K562 (cell line): ENCODE measurements around the gene LRP4. TPM values are rescaled to one million over a fixed set of nuclear protein-coding genes. Genes with fewer than 3 reads are reported as not detected.

Experiments
- ATAC-seq: fragments of 200-7000 bp; cut with Tn5 transposase; 3 replicates; pipeline ENCODE4 v1.9.1; 2020; ENCODE audit warnings: moderate library complexity
- BruUV-seq: library from RNA; stranded (reverse); fragments of 400-500 nt; replicated peaks from 2 replicates; lab custom pipeline; 2021; lab: Mats Ljungman, UMichigan
- CTCF ChIA-PET: fragments of 300-600 bp; formaldehyde crosslinking; extraction: SDS; loops from one replicate; lab custom pipeline; 2021; ENCODE audit warnings: low intra/inter-chr PET ratio; lab: Yijun Ruan, JAX
- POLR2A ChIA-PET: fragments of 300-600, 350-650 bp; sonication (Branson Sonifier 250); formaldehyde crosslinking; extraction: SDS; loops from one replicate; lab custom pipeline; 2021; ENCODE audit warnings: antibody characterized with exemption, inconsistent platforms; lab: Yijun Ruan, JAX
- DNase-seq, 4 experiments: peaks; one replicate each; pipeline versions ENCODE4 v3.0.0 to v3.0.0-alpha.2; 2011 to 2018; ENCODE audit warnings: low spot score in 3 of 4, mixed read lengths in 3 of 4; ENCODE audit errors: extremely low read depth in 1 of 4
- FAIRE-seq: peaks from 2 replicates; lab custom pipeline; 2011; peaks lifted over from hg19 to GRCh38; lab: Jason Lieb, UNC
- H2AFZ ChIP-seq: 2 replicates; pipeline ENCODE4 v1.6.0; 2011; ENCODE audit warnings: low read depth, low read length, control low read depth, inconsistent platforms
- H3K27ac ChIP-seq: fragments of 200-600 bp; 3 replicates; pipeline ENCODE4 v1.8.0; 2011; ENCODE audit warnings: low read depth, mild to moderate bottlenecking, control low read depth, inconsistent platforms, low read length, moderate library complexity, mixed read lengths; ENCODE audit errors: extremely low read depth
- H3K27me3 ChIP-seq, 2 experiments: fragments of 300-600 bp in 1 of 2; 2 replicates in 1 of 2; 3 replicates in 1 of 2; pipeline versions ENCODE4 v1.6.0 to v1.8.0; 2011; ENCODE audit warnings: inconsistent platforms in 2 of 2, low read length in 2 of 2, mild to moderate bottlenecking in 1 of 2, mixed read lengths in 1 of 2, moderate library complexity in 1 of 2; ENCODE audit not compliant: control insufficient read depth in 2 of 2, insufficient read depth in 2 of 2
- H3K36me3 ChIP-seq: fragments of 300-600 bp; 3 replicates; pipeline ENCODE4 v1.8.0; 2011; ENCODE audit warnings: mild to moderate bottlenecking, low read length, inconsistent platforms; ENCODE audit not compliant: control insufficient read depth, insufficient read depth
- H3K4me1 ChIP-seq, 2 experiments: fragments of 200-600 bp in 1 of 2; replicated peaks in 1 of 2; 2 replicates in 1 of 2; 3 replicates in 1 of 2; pipeline versions ENCODE4 v1.5.1 to v1.8.0; 2011; ENCODE audit warnings: inconsistent platforms in 2 of 2, low read length in 2 of 2, mild to moderate bottlenecking in 1 of 2, mixed read lengths in 1 of 2, moderate library complexity in 1 of 2; ENCODE audit not compliant: control insufficient read depth in 2 of 2, insufficient read depth in 2 of 2
- H3K4me2 ChIP-seq: 2 replicates; pipeline ENCODE4 v1.6.1; 2011; ENCODE audit warnings: low read length, control low read depth, inconsistent platforms, mixed read lengths; ENCODE audit not compliant: insufficient read depth
- H3K4me3 ChIP-seq: fragments of 200-600 bp; sonication (generic), shearing (Covaris generic); 2 replicates; pipeline ENCODE4 v1.5.1; 2016; ENCODE audit warnings: control low read depth, inconsistent platforms
- H3K79me2 ChIP-seq: fragments of 200-600 bp; 3 replicates; pipeline ENCODE4 v1.8.0; 2011; ENCODE audit warnings: low read length, inconsistent platforms; ENCODE audit not compliant: control insufficient read depth, insufficient read depth
- H3K9ac ChIP-seq, 2 experiments: 2 replicates each; pipeline versions ENCODE4 v1.6.0 to v1.6.1; 2011; ENCODE audit warnings: low read depth in 2 of 2, low read length in 2 of 2, control low read depth in 1 of 2, inconsistent platforms in 1 of 2, mild to moderate bottlenecking in 1 of 2, mixed read lengths in 1 of 2; ENCODE audit not compliant: insufficient read depth in 1 of 2
- H3K9me1 ChIP-seq: one replicate; pipeline ENCODE4 v1.6.0; 2011; ENCODE audit warnings: inconsistent platforms, mild to moderate bottlenecking, low read length, moderate library complexity; ENCODE audit not compliant: control insufficient read depth, insufficient read depth
- H3K9me3 ChIP-seq: replicated peaks from 2 replicates; pipeline ENCODE4 v1.5.1; 2011; ENCODE audit warnings: low read depth, low read length, inconsistent platforms; ENCODE audit not compliant: control insufficient read depth, insufficient read depth
- H4K20me1 ChIP-seq: replicated peaks from 2 replicates; pipeline ENCODE4 v1.6.1; 2011; ENCODE audit warnings: low read length, inconsistent platforms, mixed read lengths; ENCODE audit not compliant: control insufficient read depth, insufficient read depth
- CEBPG ChIP-seq, 3 experiments: fragments of 200-800 bp in 1 of 3; sonication (Bioruptor generic) in 1 of 3; sonication (generic) in 1 of 3; formaldehyde crosslinking in 1 of 3; IDR thresholded peaks in 2 of 3; conservative IDR thresholded peaks in 1 of 3; 2 replicates each; pipeline versions ENCODE4 v1.6.1 to v1.8.0; 2016 to 2022; ENCODE audit warnings: missing compliant biosample characterization in 2 of 3, missing genetic modification characterization in 2 of 3, mild to moderate bottlenecking in 1 of 3, missing genetic modification reagents in 1 of 3
- CEBPZ ChIP-seq: fragments of 150-350 bp; IDR thresholded peaks from 2 replicates; pipeline ENCODE4 v1.6.1; 2014; ENCODE audit warnings: low read depth, mild to moderate bottlenecking, low read length, borderline replicate concordance
- CGGBP1 ChIP-seq: fragments of 250-450 bp; sonication (Bioruptor Pico); IDR thresholded peaks from 2 replicates; pipeline ENCODE4 v1.9.0; 2021; ENCODE audit warnings: mild to moderate bottlenecking
- FOXJ3 ChIP-seq: sonication (generic); formaldehyde crosslinking; IDR thresholded peaks from 2 replicates; pipeline ENCODE4 v1.4.0; 2020; ENCODE audit warnings: mild to moderate bottlenecking, missing genetic modification reagents
- NCOA4 ChIP-seq: fragments of 450-650 bp; IDR thresholded peaks from 2 replicates; pipeline ENCODE4 v1.6.1; 2018; ENCODE audit warnings: mild to moderate bottlenecking; ENCODE audit not compliant: partially characterized antibody
- NFRKB ChIP-seq: fragments of 450-650 bp; IDR thresholded peaks from 2 replicates; pipeline ENCODE4 v1.6.1; 2016; ENCODE audit warnings: low read depth
- SFPQ ChIP-seq: fragments of 200-400 bp; formaldehyde crosslinking; IDR thresholded peaks from 2 replicates; pipeline ENCODE4 v1.6.1; 2017; ENCODE audit warnings: mild to moderate bottlenecking, low read depth, low read length, moderate library complexity
- ZNF436 ChIP-seq: fragments of 250-450, 450-650 bp; sonication (Bioruptor Pico); formaldehyde crosslinking; IDR thresholded peaks from 2 replicates; pipeline ENCODE4 v1.7.0; 2020; ENCODE audit warnings: mild to moderate bottlenecking
- WGBS: fragments of 100-300 bp; shearing (Covaris generic); methylation state at CpG from one replicate; pipeline ENCODE4 v1.1.6; 2016; ENCODE audit warnings: low coverage, mixed read lengths; ENCODE audit not compliant: insufficient coverage; ENCODE audit errors: missing lambda C conversion rate; 5-methylcytosine and 5-hydroxymethylcytosine counted together
- in situ Hi-C: fragments of 300-500 bp; cut with MboI; formaldehyde crosslinking; loops from 4 replicates; pipeline ENCODE4 v1.15.0; 2018; ENCODE audit warnings: inconsistent platforms, mixed read lengths
- intact Hi-C: fragments of 100-400 bp; cut with micrococcal nuclease; formaldehyde crosslinking; loops from 2 replicates; pipeline ENCODE4 v1.14.2; 2022
- polyA plus RNA-seq, 8 experiments: library from polyadenylated mRNA; depleted of rRNA in 4 of 8; stranded (reverse) in 5 of 8; unstranded in 3 of 8; fragments of >200 nt; fragmentation: Nextera tagmentation in 2 of 8; fragmentation: Illumina TruSeq in 1 of 8; extraction: Ambion mirVana in 2 of 8; extraction: Trizol in 1 of 8; gene quantifications; 2 replicates each; pipeline versions ENCODE4 v1.2.1 to v1.2.3, GENCODE V29; 2011 to 2014; ENCODE audit warnings: inconsistent platforms in 1 of 8, missing spikeins in 1 of 8
- total RNA-seq, 7 experiments: library from RNA; depleted of rRNA in 6 of 7; stranded (reverse); fragments of >200 nt in 6 of 7; fragmentation: Illumina TruSeq in 2 of 7; extraction: Trizol in 2 of 7; gene quantifications; 2 replicates each; pipeline versions ENCODE4 v1.2.1 to v1.2.3, GENCODE V29; 2011 to 2021; ENCODE audit warnings: low replicate concordance in 1 of 7

The LRP4 gene
- total and polyA plus RNA-seq, 9 of the 15 experiments (the other 6 are each of a cell fraction or from before 2014, with no cell fraction given), result 0.04 to 0.54 (median 0.10) TPM

- TF ChIP-seq CEBPG (CRISPR knock-in tag; IDR thresholded peaks at IDR 0.05), result peak; percentile 50; the same call in 1 of the 2 replicates
- peak in 1 of 2 experiments; percentile 37; a peak in 1 of 4 replicates for TF ChIP-seq CEBPG (tag; conservative IDR thresholded peaks at IDR 0.05 in 1 of 2, IDR thresholded peaks at IDR 0.05 in 1 of 2)
Measured at GRCh38 chr11:46889689-46890475, 28.5 kb downstream of the LRP4 start (continued).

- ATAC-seq (no peak), FAIRE-seq (no peak), DNase-seq (no peak)
- no peaks in the 10 kb centered on the region for H3K79me2 ChIP-seq
- POLR2A ChIA-PET, result no interaction called here
- H3K9ac ChIP-seq, result no peak overlapping the region
- H3K27ac ChIP-seq, result no peak overlapping the region
- intact Hi-C loops, result loop anchor here (1.0 to 10.0 kb wide), 5 partner anchors 213 to 566 kb away; partner anchors contain the start of gene MYBPC3
- H3K9me1 ChIP-seq, result no peaks in the 10 kb centered on the region
- peaks cover 17 to 39% of the 10 kb centered on the region in 2 experiments; a peak in 4 of 5 replicates for H3K27me3 ChIP-seq
- H3K4me2 ChIP-seq, result no peak overlapping the region
- no peaks in the 10 kb centered on the region; the same call in 1 of the 2 replicates for H4K20me1 ChIP-seq
- H3K36me3 ChIP-seq, result no peaks in the 10 kb centered on the region
- H3K9me3 ChIP-seq, result no peaks in the 10 kb centered on the region
- CTCF ChIA-PET, result interaction anchor here (0.6 to 4.6 kb wide), 4 partner anchors 29 to 272 kb away, joined by 3 to 35 read pairs (median 16); partner anchors contain the start of gene LRP4
- 5% methylated on average over 7 of the region's 7 CpGs for WGBS
- H2AFZ ChIP-seq, result no peak overlapping the region
- H3K4me1 ChIP-seq, result peaks cover 0 to 11% of the 10 kb centered on the region in 2 experiments; a peak in 3 of 5 replicates
- H3K4me3 ChIP-seq, result no peak overlapping the region
- BruUV-seq, result no TSS peak
- in situ Hi-C loops, result loop anchor here (5.0 to 10.0 kb wide), 2 partner anchors 273 to 466 kb away; partner anchors contain the start of gene MYBPC3
- TF ChIP-seq SFPQ (no peak), CEBPZ (no peak), FOXJ3 (CRISPR knock-in tag) (no peak), NFRKB (no peak), ZNF436 (no peak), NCOA4 (no peak), CGGBP1 (CRISPR knock-in tag) (no peak)
Measured at GRCh38 chr11:46889251-46889650, 29.1 kb downstream of the LRP4 start.
